Measurements from ENCODE around the gene HORMAD2.

DNA sequence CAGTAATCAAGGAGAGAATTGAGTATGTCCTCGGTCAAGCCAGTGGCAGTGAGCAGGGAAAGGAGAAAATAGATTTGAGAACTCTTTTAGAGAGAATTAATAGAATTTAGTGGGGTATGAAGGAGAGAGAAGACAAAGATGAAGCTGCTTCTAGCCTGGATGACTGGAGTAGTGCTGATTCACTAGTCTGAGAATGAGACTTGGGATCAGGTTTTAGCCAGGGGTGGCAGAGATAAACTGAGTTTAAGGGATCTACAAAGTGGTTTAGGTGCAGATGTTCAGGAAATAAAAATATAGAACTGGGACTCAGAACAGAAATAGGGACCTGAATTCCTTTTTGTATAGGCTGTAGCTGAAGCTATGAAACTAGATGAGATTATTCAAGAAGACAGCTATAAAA lies 17.6 kb downstream of the HORMAD2 start:
- TF ChIP-seq, protein P1, sequence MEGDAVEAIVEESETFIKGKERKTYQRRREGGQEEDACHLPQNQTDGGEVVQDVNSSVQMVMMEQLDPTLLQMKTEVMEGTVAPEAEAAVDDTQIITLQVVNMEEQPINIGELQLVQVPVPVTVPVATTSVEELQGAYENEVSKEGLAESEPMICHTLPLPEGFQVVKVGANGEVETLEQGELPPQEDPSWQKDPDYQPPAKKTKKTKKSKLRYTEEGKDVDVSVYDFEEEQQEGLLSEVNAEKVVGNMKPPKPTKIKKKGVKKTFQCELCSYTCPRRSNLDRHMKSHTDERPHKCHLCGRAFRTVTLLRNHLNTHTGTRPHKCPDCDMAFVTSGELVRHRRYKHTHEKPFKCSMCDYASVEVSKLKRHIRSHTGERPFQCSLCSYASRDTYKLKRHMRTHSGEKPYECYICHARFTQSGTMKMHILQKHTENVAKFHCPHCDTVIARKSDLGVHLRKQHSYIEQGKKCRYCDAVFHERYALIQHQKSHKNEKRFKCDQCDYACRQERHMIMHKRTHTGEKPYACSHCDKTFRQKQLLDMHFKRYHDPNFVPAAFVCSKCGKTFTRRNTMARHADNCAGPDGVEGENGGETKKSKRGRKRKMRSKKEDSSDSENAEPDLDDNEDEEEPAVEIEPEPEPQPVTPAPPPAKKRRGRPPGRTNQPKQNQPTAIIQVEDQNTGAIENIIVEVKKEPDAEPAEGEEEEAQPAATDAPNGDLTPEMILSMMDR (IDR thresholded peaks at IDR 0.05): no peak
- TF ChIP-seq POLR2A (IDR thresholded peaks at IDR 0.05; ENCODE audit: low read depth) (no peak), POLR2AphosphoS5 (IDR thresholded peaks at IDR 0.05) (no peak)
